GM18498 (cell line): Measurements from ENCODE around the gene RPL38.

Experiments
- ATAC-seq: cut with Tn5 transposase; IDR thresholded peaks from one replicate; pipeline ENCODE4 v1.9.1; 2021; ENCODE audit warnings: mild to moderate bottlenecking, moderate library complexity; ENCODE audit not compliant: unreplicated experiment

RPL38 gene

DNA sequence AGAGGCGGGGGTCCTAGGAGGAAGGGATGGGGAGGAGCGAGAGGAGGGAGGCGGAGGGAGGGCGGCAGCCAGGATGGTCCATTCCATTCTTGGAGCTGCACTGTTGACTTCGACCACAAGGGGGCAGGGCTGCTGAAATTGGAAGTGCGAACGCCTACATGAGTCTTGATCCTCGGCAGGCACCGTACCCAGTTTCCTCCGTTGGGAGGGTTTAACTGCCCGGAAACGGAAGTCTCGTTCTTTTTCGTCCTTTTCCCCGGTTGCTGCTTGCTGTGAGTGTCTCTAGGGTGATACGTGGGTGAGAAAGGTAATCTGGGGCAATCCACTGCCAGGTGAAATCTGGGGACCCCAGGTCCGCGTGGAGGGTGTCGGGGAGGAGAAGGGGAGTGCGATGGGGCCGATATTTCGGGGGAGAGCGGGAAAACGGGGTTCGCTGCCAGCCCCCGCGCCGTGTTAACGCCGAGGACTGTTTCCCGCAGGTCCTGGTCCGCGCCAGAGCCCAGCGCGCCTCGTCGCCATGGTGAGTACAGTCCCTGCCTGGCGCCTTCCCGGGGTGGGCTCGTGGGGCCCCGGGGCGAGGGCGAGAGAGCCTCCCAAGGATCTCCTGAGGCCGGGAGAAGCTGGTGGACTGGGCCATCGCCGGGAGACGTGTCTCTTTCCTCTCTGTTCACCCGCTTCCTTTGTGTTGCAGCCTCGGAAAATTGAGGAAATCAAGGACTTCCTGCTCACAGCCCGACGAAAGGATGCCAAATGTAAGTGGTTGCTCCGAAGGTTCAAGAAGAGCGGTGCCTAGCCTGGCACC, at the start of gene RPL38:
RPL38 (plus strand) TSS at position 240 of the 802 bp plus-strand sequence; CDS start at position 518, 278 bp downstream.
- peak; percentile 73 for ATAC-seq

DNA sequence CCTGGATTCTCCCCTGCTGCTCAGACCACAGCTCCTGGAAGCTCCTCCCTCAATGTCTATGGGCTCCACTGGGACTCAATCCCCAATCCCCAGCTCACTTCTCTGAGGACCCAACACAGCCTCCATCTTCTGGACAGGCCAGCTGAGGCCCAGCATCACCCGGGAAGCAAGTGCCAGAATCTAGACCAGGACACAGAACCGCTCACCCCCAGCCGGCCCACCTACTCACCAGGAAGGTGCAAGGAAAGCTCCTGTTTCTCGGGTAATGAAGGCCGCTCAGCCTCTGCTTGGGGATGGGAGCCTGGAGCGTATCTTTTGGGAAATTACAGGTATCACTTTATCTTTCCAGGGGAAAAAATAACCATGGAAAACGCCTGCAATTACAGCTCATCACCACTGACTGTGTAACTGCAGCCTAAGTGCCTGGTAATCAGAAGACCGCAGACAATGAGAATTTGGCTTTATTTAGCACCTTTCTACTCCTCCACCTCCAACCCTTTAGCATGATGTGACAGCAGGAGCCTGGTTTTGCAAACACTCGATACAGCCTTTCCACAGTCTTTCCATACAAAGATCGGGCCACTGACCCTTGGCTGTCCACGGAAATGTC, 49.6 kb upstream of the RPL38 start:
- no peak for ATAC-seq

DNA sequence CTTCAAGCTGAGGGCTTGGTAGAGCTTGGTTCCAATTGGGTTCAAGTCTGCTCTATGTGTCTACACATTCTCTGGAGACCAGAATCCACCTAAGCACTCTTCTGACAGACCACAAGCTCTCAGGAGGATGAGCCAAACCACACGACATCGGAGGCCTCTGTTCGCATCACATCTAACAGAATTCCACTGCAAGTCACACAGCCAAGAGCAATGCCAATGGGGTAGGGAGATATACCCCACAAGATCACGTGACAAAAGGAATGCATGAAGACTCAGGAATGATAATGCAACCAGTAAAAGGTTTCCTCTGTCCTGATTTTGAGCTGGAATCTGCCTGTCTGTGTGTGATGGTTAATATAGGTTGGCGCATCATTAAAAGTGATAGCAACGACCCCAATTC, 46.6 kb upstream of the RPL38 start:
- no peak for ATAC-seq

DNA sequence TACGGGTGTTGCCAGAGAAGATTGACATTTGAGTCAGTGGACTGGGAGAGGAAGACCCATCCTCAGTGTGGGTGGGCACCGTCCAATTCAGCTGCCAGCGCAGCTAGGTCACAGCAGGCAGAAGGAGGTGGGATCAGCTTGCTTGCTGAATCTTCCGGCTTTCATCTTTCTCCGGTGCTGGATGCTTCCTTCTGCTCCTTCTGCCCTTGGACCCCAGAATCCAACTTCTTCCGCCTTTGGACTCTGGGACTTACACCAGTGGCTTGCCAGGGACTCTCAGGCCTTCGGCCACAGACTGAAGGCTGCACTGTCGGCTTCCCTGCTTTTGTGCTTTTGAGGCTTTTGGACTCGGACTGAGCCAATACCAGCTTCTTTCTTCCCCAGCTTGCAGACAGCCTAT, 46.1 kb upstream of the RPL38 start:
- no peak for ATAC-seq

DNA sequence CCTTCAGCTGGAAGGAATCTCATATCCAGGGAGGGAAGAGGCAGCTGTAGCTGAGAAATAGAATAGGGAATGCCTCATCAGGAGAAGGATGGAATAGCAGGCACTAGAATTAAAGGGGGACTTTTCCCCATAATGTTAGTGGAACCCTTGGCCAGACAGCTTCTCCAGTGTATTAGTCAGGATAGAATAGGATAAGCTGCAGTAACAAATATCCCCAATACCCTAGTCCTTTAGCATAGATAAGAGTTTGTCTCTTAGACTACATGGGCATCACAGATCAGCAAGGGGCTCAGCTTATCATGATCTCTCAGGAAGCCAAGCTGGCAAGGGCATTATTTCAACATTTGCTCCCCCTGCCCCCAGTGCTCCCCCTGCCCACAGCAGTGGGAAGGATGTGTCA, 44.7 kb upstream of the RPL38 start:
- ATAC-seq: no peak

DNA sequence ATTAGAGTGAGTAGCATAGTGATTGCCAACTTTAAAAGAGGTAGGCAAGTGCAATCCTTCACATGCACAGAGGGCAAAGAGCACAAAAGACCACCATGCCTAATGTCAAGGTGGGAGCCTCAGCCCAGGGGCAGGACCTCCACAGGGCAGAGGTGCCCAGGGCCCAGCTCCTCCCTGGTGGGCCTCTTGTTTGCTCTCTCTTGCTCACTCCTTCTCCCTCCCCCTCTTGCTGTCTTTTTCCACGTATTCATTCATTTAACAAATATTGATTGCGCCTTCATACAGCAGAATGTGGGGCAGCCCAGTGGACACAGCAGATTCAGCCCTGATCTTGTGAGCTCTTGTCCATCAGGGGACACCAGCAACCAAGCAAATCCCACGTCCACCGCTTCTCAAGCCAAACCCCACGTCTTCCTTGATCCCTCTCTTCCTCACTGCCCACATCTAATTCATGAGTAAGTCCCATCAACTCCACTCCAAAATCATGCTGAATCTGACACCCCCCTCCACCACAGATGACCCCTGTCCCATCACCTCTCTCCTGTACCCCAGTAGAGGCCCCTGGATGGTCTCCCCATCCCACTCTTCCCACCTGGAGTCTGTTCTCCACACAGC, 44.1 kb upstream of the RPL38 start:
- ATAC-seq: no peak

DNA sequence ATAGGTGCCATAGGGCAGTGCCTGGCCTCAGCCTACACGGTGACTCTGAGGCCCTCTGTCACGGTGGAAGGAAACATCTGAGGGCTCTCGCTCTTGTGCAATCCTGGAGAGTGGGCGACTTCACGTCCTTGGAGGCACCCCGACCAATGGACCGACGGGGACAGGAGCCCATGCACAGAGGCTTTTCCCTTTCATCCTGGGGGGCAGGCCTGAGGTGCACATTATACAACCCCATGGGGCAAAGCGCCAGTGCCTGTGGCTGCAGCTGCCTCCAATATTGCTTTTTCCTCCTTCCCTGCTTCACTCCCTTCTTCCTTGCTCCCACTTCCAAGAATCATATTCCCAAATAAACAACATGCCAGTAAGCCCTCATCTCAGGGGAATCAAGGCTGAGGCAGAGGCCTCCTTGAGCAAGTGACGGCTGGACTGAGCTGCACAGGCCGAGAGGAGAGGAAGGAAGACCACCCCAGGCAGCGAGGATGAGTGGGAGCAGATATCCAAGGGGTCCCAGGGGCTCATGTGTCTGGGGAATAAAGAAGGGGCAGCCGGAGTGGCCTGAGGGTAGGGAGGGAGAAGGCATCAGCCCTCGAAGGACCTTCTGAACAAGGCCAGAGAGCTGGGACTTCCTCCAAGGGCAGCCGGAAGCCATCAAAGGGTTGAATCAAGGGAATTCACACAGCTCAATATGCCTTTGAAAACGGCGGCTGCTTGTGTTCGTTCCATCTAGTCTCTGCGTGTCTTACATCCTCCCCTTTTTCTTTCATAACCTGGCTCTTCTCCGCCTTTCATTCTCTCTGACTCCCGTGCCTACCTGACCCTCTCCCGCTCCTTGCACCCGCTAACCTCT, 42.6 kb upstream of the RPL38 start:
- no peak for ATAC-seq

DNA sequence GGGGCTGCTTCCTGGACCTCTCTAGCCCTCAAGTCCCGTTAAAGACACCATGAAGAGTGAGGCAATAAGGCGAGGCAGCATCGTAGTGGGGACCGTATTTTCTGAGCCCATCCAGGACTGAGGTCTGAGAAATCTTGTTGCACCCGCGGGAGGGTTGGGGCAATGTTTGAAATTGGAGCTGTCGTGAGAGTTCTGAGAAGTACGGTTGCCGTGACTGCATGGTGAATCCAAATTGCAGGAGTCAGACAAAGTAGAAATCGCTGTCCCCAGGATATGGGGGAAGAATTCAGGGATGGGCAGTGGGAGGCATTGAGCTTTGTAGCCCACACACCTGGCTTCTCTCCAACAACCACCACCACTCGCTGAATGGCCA, 42.0 kb upstream of the RPL38 start:
- no peak for ATAC-seq

DNA sequence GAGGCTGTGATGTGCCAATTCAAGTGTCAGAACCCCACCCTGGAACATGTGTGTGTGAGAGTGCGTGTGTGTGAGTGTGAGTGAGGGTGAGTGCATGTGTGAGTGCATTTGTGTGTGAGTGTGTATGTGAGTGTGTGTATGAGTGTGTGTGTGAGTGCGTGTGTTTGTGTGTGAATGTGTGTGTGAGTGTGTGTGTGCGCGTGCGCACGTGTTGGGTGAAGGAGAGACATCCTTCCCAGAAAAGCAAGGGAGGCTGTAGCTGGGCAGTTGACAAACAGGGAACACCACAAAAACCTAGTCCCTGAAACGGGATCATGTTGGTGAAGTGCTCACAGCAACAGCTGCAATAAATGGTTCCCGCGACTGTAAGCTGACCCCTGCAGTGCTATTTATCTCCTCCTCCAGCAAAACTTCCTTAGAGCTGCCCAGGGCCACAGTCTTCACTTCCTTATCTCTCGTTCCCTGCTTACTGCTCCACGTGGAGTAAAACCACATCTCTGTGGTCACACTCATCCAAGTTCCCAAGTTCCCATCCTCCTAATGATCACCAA, 40.1 kb upstream of the RPL38 start:
- no peak for ATAC-seq

DNA sequence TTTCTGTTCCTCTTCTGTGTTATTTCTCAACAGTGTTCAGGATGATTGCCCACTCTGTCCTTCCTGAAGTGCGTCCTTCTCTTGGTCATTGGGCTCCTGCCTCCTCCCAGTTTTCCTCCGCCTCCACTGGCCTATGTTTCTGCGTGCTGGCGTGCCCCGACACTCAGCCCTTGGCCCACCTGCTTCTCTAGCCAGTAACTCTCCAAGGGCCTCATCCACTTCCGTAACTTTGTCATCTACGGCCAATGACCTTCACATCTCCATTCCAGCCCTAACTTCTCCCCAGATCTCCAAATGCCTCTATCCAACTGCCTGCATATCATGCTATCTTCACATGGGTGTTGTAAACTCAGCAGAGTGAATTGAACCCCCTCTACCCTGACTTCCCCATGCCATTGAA, 39.6 kb upstream of the RPL38 start:
- ATAC-seq: no peak

DNA sequence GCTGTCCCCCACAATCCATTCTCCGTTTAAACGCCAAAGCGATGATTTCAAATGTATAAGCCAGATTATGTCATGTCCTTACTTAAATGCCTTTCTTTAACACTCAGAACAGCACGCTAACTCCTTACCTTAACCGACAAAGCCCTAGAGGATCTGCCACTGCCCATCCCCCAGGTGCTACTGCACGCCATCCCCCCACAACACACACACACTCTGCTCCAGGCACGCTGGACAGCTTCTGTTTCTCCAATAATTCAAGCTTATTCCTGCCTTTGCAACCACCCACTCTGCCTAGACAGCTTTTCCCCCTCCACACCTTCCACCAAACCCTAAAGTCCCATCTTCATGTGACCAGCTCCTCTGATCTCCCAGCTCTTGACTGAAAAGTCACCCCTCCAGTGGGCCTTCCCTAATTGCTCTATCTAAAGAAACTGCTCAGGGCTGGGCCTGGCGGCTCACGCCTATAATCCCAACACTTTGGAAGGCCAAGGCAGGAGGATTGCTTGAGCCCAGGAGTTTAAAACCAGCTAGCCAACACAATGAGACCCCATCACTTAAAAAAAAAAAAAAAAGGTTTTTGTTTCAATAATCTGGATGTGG, 38.9 kb upstream of the RPL38 start:
- no peak for ATAC-seq

DNA sequence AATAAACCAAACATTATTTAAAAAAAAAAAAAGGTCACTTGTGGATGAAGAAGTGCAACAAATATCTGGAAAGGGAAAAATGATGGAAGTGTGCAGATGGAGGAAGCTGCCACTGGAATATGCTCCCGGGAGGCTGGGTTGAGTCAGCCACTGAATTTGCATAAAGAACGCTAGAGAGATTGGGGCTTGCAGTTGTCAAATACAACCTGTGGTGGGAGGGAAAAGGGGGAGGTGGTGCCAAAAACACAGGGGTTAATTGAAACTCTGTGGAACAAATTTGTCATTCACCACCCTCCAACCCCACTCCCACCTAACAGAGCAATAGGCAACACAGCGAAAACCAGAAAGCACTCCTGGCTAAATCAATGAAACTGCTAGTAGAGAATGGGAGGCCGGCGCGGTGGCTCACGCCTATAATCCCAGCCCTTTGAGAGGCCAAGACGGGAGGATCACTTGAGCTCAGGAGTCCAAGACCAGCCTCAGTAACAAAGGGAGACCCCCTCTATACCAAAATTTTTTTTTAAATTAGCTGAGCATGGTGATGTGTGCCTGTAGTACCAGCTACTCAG, 37.6 kb upstream of the RPL38 start:
- no peak for ATAC-seq

DNA sequence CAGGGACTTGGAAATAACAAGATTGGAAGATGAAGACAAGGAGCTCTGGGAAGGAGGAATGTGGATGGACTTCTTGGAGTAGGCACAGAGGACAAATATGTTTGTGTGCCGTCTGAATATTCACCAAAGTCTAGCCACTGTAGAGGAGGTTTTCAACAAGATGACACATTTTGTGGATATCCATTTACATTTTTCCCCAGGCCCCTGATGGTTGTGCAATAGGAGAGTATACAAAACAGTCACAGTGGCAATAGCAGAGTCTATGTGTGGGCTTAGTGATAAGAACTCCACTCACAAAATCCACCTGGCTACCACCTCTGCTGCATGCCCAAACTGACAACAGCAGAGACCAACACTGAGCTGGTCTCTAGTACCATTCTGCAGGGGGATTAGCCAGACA, 32.6 kb upstream of the RPL38 start:
- no peak for ATAC-seq

DNA sequence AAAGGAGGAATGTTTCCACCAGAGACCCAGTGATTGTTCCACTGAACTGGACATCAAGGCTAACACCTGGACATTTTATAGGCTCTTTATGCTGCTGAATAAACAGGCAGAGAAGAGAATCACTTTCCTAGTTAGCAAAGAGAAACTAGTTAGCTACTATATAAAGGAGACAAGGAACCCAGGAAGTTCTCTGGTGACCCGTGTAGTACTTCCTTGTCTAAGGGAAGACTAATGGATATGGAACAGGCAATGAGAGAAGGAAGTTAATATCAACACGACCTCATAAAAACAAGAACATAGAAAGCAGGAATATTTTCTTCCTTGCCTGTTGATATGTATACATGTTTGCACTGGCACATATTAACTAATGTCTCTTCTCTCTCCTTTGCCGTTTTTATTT, 30.8 kb upstream of the RPL38 start:
- ATAC-seq: no peak

DNA sequence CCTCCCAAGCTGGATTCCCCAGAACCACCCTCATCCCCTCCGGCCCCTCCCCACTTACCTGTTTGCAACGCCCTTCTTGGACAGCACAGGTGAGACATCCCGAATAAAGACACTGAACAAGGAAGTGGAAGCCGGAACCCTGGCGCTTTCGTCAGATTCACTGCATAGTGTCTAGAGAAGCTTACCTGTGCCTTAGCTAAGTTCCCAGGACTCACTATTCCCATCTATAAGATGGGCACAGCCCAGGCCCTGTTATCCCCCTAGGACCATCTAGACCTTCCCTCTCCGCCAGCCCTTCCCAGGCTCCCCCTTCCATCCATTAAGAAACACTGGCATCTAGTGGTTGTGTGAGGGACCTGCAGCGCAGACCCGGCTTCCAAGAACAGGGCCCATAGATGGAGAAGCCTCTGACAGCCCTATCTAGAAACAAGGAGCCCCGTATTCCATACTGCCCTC, 26.9 kb upstream of the RPL38 start:
- ATAC-seq: no peak

DNA sequence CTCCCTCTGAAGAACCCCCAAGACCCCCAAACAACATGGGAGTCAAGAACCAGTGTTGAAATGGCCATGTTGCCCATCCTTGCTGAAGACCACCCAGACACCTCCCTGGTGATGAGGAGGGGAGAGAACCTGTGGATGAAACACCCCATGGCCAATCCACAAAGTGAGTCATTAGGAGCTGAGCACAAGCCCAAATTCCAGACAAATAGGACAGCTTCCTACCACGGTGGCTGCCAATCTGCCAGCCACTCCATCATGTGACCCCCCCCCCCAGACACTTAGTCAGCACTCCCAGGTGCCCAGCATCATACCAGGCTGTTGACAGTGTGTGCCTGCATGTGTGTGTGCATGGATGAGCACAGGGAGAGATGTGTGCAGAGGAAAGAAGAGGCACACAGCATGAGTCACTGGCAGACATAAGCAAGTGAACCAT, 26.4 kb upstream of the RPL38 start:
- ATAC-seq: no peak

DNA sequence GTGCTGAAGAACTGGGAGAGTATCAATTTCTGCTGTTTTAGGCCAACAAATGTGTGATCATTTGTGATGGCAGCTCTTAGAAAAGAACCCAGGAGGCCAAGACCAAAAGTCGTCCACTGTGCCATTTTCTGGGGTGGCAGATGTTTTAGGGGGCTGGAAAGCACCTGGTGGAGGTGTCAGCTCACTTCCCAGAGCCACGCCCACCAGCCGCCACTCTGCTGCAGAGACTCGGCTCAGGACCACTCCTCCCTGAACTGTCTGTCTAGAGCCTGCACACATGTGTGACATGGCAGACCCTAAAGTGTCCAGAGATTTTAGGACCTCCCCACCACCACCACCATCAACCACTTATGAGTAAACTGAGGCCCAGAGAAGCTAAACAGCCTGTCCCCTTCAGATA, 23.9 kb upstream of the RPL38 start:
- no peak for ATAC-seq

DNA sequence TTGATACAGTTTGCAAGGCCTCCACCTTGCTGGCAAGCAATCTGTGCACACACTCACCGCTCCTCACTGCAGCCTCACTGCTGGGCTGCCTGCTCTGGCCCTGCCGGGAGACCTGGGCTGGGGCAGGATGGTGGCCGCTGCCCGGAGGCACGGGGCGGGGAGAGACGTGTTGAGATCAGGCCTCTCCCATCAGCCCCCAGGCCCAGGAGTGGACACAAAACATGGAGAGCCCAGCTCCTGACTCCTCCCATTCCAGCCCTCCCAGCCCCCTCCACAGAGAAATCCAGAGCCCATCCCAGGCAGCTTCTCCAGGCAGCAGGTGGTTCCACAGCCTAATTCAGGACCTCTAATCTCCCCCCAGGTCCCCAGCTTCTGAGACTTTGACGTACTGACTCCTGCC, 23.1 kb upstream of the RPL38 start:
- ATAC-seq: no peak

DNA sequence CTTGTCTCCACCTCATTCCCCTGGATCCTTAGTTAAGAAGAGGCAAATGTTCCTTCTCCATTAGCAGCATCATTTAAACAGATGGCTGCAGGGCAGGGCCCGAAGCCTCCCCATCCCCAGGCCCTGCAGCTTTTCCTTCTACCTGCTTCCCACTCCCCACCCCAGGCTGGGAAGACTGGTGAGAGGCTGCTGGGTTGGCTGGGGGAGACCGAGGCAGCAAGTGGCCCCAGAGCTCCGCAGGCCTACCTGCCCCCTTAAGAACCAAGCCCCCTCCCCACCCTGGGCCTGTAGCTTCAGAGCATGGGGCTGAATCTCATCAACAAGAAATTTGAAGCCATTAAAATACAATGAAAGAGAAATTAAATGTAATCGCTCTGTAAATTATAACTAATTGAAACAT, 22.1 kb upstream of the RPL38 start:
- ATAC-seq: no peak

DNA sequence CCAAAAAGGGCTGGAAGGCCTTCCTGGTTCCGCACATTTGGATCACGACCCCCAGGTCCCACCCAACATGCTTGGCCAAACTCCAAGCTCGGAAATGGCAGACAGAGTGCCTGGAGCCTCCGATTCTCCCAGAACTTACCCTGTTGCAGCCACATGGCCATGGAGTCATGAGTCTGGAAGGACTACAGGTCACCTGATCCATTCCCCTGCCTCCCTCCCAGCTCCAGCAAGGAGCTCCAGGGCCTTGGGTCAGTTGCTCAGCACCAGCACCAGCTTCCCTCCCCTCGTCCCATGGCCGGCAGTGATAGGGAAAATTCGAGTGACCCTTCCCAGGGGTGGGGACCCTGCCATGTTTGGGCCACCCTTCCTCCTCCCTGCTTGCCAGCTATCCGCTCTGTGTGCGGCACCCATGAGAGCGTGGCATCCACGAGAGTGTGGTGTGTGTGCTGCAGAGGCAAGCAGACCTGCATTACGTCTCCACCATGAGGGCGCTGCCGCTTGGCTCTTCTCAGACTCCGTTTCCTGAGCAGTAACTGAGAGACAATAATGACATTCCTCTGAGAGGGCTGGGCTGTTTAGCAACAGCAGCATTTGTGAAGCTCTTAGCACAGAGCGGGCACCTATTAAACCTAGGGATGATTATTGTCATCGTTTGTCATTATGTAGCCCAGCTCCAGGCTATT, 21.3 kb upstream of the RPL38 start:
- no peak for ATAC-seq
